GM12878 (cell line): Measurements from ENCODE around the gene GALC. TPM values are rescaled to one million over a fixed set of nuclear protein-coding genes. Genes with fewer than 3 reads are reported as not detected.

Source experiments
- ATAC-seq: fragments of 200-7000 bp; cut with Tn5 transposase; 3 replicates; pipeline ENCODE4 v1.9.1; 2020; ENCODE audit warnings: mild to moderate bottlenecking, moderate library complexity
- BruUV-seq: library from RNA; stranded (reverse); fragments of 400-500 nt; replicated peaks from 2 replicates; lab custom pipeline; 2021; lab: Mats Ljungman, UMichigan
- CTCF ChIA-PET: fragments of 300-600 bp; sonication (Branson Sonifier 250); formaldehyde crosslinking; extraction: SDS; loops from one replicate; lab custom pipeline; 2021; ENCODE audit warnings: inconsistent platforms; lab: Yijun Ruan, JAX
- POLR2A ChIA-PET: fragments of 350-600 bp; formaldehyde crosslinking; extraction: SDS; loops from one replicate; lab custom pipeline; 2021; ENCODE audit warnings: inconsistent platforms; lab: Charles Lee
- RAD21 ChIA-PET: fragments of 300-600 bp; sonication (Branson Sonifier 250); formaldehyde crosslinking; loops from one replicate; lab custom pipeline; 2023; ENCODE audit warnings: antibody characterized with exemption; ENCODE audit not compliant: unreplicated experiment; lab: Charles Lee
- SMC1A ChIA-PET: fragments of 300-600 bp; sonication (Branson Sonifier 250); formaldehyde crosslinking; loops from one replicate; lab custom pipeline; 2023; ENCODE audit not compliant: unreplicated experiment, uncharacterized antibody; lab: Charles Lee
- DNase-seq: peaks from one replicate; pipeline ENCODE4 v3.0.0-alpha.2; 2011; ENCODE audit warnings: low read depth, low spot score
- FAIRE-seq: peaks from 3 replicates; lab custom pipeline; 2011; peaks lifted over from hg19 to GRCh38; lab: Jason Lieb, UNC
- H2AFZ ChIP-seq: 2 replicates; pipeline ENCODE4 v1.6.0; 2011; ENCODE audit warnings: low read depth, low read length, control low read depth; ENCODE audit not compliant: control insufficient read depth
- H3K27ac ChIP-seq: 2 replicates; pipeline ENCODE4 v1.5.1; 2011; ENCODE audit warnings: control low read depth; ENCODE audit not compliant: control insufficient read depth, insufficient read depth
- H3K27me3 ChIP-seq, 2 experiments: replicated peaks in 1 of 2; 2 replicates each; pipeline versions ENCODE4 v1.6.0 to v1.6.1; 2011; ENCODE audit warnings: low read length in 1 of 2; ENCODE audit not compliant: control insufficient read depth in 2 of 2, insufficient read depth in 2 of 2
- H3K36me3 ChIP-seq, 2 experiments: 2 replicates each; pipeline ENCODE4 v1.5.1; 2011; ENCODE audit warnings: low read length in 1 of 2; ENCODE audit not compliant: control insufficient read depth in 2 of 2, insufficient read depth in 2 of 2
- H3K4me1 ChIP-seq: 2 replicates; pipeline ENCODE4 v1.6.1; 2011; ENCODE audit warnings: mild to moderate bottlenecking, low read length, moderate library complexity, mixed read lengths; ENCODE audit not compliant: control insufficient read depth, insufficient read depth
- H3K4me2 ChIP-seq: 2 replicates; pipeline ENCODE4 v1.6.0; 2011; ENCODE audit warnings: control low read depth; ENCODE audit not compliant: control insufficient read depth, insufficient read depth
- H3K4me3 ChIP-seq: fragments of 200-600 bp; sonication (generic); 2 replicates; pipeline ENCODE4 v1.5.1; 2016
- H3K79me2 ChIP-seq: 2 replicates; pipeline ENCODE4 v1.6.0; 2011; ENCODE audit warnings: low read length; ENCODE audit not compliant: control insufficient read depth, insufficient read depth
- H3K9ac ChIP-seq: 2 replicates; pipeline ENCODE4 v1.8.0; 2011; ENCODE audit warnings: low read length, control low read depth, mixed read lengths; ENCODE audit not compliant: control insufficient read depth, insufficient read depth
- H3K9me3 ChIP-seq: replicated peaks from 3 replicates; pipeline ENCODE4 v1.5.1; 2011; ENCODE audit warnings: mild to moderate bottlenecking, low read length; ENCODE audit not compliant: control insufficient read depth, insufficient read depth
- H4K20me1 ChIP-seq: 2 replicates; pipeline ENCODE4 v1.6.0; 2011; ENCODE audit not compliant: control insufficient read depth, insufficient read depth
- CBX3 ChIP-seq: fragments of 200-600 bp; sonication (generic); IDR thresholded peaks from 2 replicates; pipeline ENCODE4 v1.6.1; 2016; ENCODE audit warnings: low read depth, borderline replicate concordance
- CEBPB ChIP-seq, 2 experiments: fragments of 150-350 bp in 1 of 2; IDR thresholded peaks; 2 replicates each; pipeline ENCODE4 v1.6.1; 2012 to 2014; ENCODE audit warnings: low read depth in 2 of 2, low read length in 2 of 2, borderline replicate concordance in 1 of 2, inconsistent platforms in 1 of 2
- DPF2 ChIP-seq: fragments of 450-650 bp; IDR thresholded peaks from 2 replicates; pipeline ENCODE4 v1.6.1; 2017; ENCODE audit warnings: mild to moderate bottlenecking
- FOS ChIP-seq: IDR thresholded peaks from 3 replicates; pipeline ENCODE4 v1.6.1; 2011; ENCODE audit warnings: borderline replicate concordance; ENCODE audit not compliant: insufficient read length; ENCODE audit errors: extremely low read depth
- GABPA ChIP-seq: IDR thresholded peaks from 2 replicates; pipeline ENCODE4 v1.6.1; 2014; ENCODE audit warnings: antibody characterized with exemption, low read depth, mild to moderate bottlenecking, inconsistent platforms
- MLLT1 ChIP-seq: fragments of 450-650 bp; IDR thresholded peaks from 2 replicates; pipeline ENCODE4 v1.6.1; 2016; ENCODE audit warnings: mild to moderate bottlenecking
- NFIC ChIP-seq: IDR thresholded peaks from 2 replicates; pipeline ENCODE4 v1.6.1; 2012; ENCODE audit warnings: low read depth, mild to moderate bottlenecking, inconsistent platforms, low read length, moderate library complexity
- RB1 ChIP-seq: fragments of 450-650 bp; formaldehyde crosslinking; IDR thresholded peaks from 2 replicates; pipeline ENCODE4 v1.6.1; 2017; ENCODE audit warnings: mild to moderate bottlenecking, borderline replicate concordance
- RBBP5 ChIP-seq: fragments of 200-600 bp; sonication (generic); conservative IDR thresholded peaks from 2 replicates; pipeline ENCODE4 v1.6.1; 2016
- RCOR1 ChIP-seq: conservative IDR thresholded peaks from 2 replicates; pipeline ENCODE4 v1.6.1; 2012; ENCODE audit warnings: low read depth, low read length, improper control_type of control experiment
- WRNIP1 ChIP-seq: IDR thresholded peaks from 2 replicates; pipeline ENCODE4 v1.6.1; 2011; ENCODE audit warnings: low read depth, low read length, improper control_type of control experiment, borderline replicate concordance
- ZBED1 ChIP-seq: IDR thresholded peaks from 2 replicates; pipeline ENCODE4 v1.6.1; 2016; ENCODE audit warnings: borderline replicate concordance
- ZNF592 ChIP-seq: fragments of 450-650 bp; IDR thresholded peaks from 2 replicates; pipeline ENCODE4 v1.6.1; 2017; ENCODE audit warnings: mild to moderate bottlenecking, moderate library complexity
- WGBS: methylation state at CpG from one replicate; pipeline ENCODE4 v1.1.6; 2016; ENCODE audit warnings: low lambda C conversion rate; ENCODE audit not compliant: insufficient replicate concordance, insufficient coverage; ENCODE audit errors: missing lambda C conversion rate; 5-methylcytosine and 5-hydroxymethylcytosine counted together
- in situ Hi-C: fragments of 300-500 bp; cut with MboI; formaldehyde crosslinking; loops from 9 replicates; pipeline ENCODE4 v1.14.3; 2018; ENCODE audit warnings: mixed read lengths
- intact Hi-C: fragments of 100-400 bp; cut with micrococcal nuclease; formaldehyde crosslinking; loops from one replicate; pipeline ENCODE4 v1.14.2; 2022; ENCODE audit not compliant: unreplicated experiment
- polyA plus RNA-seq, 11 experiments: library from polyadenylated mRNA; depleted of rRNA in 4 of 11; unstranded in 6 of 11; stranded (reverse) in 5 of 11; fragments of >200 nt; fragmentation: Nextera tagmentation in 4 of 11; fragmentation: Illumina TruSeq in 1 of 11; extraction: Ambion mirVana in 4 of 11; extraction: Trizol in 1 of 11; gene quantifications; 1 replicate in 1 of 11; 2 replicates in 10 of 11; pipeline versions ENCODE4 v1.2.1 to v1.2.3, GENCODE V29; 2011 to 2016; ENCODE audit warnings: inconsistent platforms in 2 of 11, missing spikeins in 2 of 11, low read depth in 1 of 11
- total RNA-seq, 4 experiments: library from RNA; depleted of rRNA in 3 of 4; stranded (reverse); fragments of >200 nt in 3 of 4; fragmentation: Illumina TruSeq in 1 of 4; extraction: Trizol in 1 of 4; gene quantifications; 2 replicates each; pipeline versions ENCODE4 v1.2.1 to v1.2.3, GENCODE V29; 2013 to 2021
- TF ChIP-seq, protein P1 (sequence below): fragments of 450-650 bp; IDR thresholded peaks from 2 replicates; pipeline ENCODE4 v1.6.1; 2017; ENCODE audit warnings: borderline replicate concordance
- TF ChIP-seq, protein P2 (sequence below): fragments of 450-650 bp; IDR thresholded peaks from 2 replicates; pipeline ENCODE4 v1.6.1; 2017; ENCODE audit warnings: low read depth, mild to moderate bottlenecking, moderate library complexity

The GALC gene
- total and polyA plus RNA-seq, 10 of the 15 experiments (the other 5 are each of a cell fraction or from before 2014, with no cell fraction given), result 1.3 to 14.0 (median 4.5) TPM

- H3K36me3 ChIP-seq, result no peaks in the 10 kb centered on the region
- no peaks in the 10 kb centered on the region for H3K4me1 ChIP-seq
- CTCF ChIA-PET, result interaction anchor here (0.7 to 1.0 kb wide), 2 partner anchors 14 to 37 kb away, joined by 4 read pairs; no protein-coding TSS in a partner anchor
- no peak overlapping the region for H2AFZ ChIP-seq
- TF ChIP-seq MLLT1 (no peak), CBX3 (no peak), ZBED1 (no peak), ZNF592 (no peak), RB1 (no peak), NFIC (no peak), RCOR1 (no peak), DPF2 (no peak), WRNIP1 (no peak), FOS (no peak), CEBPB (IDR thresholded peaks at IDR 0.05; ENCODE audit: borderline replicate concordance in 1 of 2, low read depth in 2 of 2, low read length in 2 of 2) (no peak), RBBP5 (no peak), GABPA (no peak)
- TF ChIP-seq, protein P1, sequence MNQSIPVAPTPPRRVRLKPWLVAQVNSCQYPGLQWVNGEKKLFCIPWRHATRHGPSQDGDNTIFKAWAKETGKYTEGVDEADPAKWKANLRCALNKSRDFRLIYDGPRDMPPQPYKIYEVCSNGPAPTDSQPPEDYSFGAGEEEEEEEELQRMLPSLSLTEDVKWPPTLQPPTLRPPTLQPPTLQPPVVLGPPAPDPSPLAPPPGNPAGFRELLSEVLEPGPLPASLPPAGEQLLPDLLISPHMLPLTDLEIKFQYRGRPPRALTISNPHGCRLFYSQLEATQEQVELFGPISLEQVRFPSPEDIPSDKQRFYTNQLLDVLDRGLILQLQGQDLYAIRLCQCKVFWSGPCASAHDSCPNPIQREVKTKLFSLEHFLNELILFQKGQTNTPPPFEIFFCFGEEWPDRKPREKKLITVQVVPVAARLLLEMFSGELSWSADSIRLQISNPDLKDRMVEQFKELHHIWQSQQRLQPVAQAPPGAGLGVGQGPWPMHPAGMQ, result no peak
- TF ChIP-seq, protein P2, sequence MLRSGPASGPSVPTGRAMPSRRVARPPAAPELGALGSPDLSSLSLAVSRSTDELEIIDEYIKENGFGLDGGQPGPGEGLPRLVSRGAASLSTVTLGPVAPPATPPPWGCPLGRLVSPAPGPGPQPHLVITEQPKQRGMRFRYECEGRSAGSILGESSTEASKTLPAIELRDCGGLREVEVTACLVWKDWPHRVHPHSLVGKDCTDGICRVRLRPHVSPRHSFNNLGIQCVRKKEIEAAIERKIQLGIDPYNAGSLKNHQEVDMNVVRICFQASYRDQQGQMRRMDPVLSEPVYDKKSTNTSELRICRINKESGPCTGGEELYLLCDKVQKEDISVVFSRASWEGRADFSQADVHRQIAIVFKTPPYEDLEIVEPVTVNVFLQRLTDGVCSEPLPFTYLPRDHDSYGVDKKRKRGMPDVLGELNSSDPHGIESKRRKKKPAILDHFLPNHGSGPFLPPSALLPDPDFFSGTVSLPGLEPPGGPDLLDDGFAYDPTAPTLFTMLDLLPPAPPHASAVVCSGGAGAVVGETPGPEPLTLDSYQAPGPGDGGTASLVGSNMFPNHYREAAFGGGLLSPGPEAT, result no peak
- ATAC-seq (no peak), FAIRE-seq (no peak), DNase-seq (no peak)
- RAD21 ChIA-PET, result no interaction called here
- H3K4me3 ChIP-seq, result no peak overlapping the region
- H4K20me1 ChIP-seq, result no peaks in the 10 kb centered on the region
- H3K79me2 ChIP-seq, result no peaks in the 10 kb centered on the region
- no TSS peak for BruUV-seq
- SMC1A ChIA-PET, result interaction anchor here (1.0 kb wide), 1 partner anchor 120 kb away, joined by 3 read pairs; no protein-coding TSS in a partner anchor
- WGBS, result 18% methylated on average over 5 of the region's 5 CpGs
- no peaks in the 10 kb centered on the region; a peak in 1 of 4 replicates for H3K27me3 ChIP-seq
- POLR2A ChIA-PET, result no interaction called here
- in situ Hi-C loops (no loop called here), intact Hi-C loops (no loop called here)
- H3K9ac ChIP-seq, result no peak overlapping the region
- no peak overlapping the region for H3K27ac ChIP-seq
- H3K9me3 ChIP-seq, result no peaks in the 10 kb centered on the region; the same call in 2 of the 3 replicates
- H3K4me2 ChIP-seq, result no peak overlapping the region
Observed at GRCh38 chr14:87908550-87908949, 84.4 kb downstream of the GALC start.
